ENCODE measurements around the gene NKTR.

NKTR gene

DNA sequence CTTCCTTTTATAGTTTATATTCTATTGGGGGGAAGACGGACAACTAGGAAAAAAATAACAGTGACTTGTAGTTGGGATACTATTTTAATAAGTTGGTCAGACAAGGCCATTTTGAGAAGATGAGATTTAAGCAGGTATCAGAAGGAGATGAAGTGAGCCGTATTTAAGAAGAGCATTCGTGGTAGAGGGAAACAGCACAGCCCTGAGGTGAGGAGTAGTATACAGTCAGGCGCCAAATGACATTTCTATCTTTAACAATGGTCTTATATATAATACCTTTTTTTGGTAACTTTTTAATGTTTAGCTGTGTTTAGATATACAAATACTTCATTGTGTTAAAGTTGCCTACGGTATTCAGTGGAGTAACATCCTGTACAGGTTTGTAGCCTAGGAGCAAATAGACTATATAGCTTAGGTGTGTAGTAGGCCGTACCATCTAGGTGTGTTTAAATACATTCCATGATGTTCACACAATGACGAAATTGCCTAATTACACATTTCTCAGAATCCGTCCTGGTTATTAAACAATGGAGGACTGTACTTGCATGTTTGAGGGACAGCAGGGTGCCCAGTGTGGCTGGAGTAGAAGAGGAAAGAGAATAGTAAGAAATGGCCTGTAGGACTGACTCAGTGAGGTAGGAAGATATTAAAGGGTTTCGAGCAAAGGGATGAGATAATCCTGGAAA, 1.6 kb downstream of the NKTR start:
- Histone ChIP-seq H3K9me3 (peaks cover 0 to 3% (median 0%) of the 10 kb centered on the region in 3 donors), H3K4me1 (peaks cover 0 to 48% (median 16%) of the 10 kb centered on the region in 4 donors), H3K27me3 (no peaks in the 10 kb centered on the region), H3K4me3 (peak overlapping the region; percentile 87 to 99), H3K27ac (peak overlapping the region; percentile 97 to 100), H3K36me3 (peaks cover 0 to 4% (median 0%) of the 10 kb centered on the region in 3 donors)
- TF ChIP-seq, protein P1, sequence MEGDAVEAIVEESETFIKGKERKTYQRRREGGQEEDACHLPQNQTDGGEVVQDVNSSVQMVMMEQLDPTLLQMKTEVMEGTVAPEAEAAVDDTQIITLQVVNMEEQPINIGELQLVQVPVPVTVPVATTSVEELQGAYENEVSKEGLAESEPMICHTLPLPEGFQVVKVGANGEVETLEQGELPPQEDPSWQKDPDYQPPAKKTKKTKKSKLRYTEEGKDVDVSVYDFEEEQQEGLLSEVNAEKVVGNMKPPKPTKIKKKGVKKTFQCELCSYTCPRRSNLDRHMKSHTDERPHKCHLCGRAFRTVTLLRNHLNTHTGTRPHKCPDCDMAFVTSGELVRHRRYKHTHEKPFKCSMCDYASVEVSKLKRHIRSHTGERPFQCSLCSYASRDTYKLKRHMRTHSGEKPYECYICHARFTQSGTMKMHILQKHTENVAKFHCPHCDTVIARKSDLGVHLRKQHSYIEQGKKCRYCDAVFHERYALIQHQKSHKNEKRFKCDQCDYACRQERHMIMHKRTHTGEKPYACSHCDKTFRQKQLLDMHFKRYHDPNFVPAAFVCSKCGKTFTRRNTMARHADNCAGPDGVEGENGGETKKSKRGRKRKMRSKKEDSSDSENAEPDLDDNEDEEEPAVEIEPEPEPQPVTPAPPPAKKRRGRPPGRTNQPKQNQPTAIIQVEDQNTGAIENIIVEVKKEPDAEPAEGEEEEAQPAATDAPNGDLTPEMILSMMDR (IDR thresholded peaks at IDR 0.05), result no peak
- DNase-seq, result no peak
- intact Hi-C loops (cut with DNase I; ENCODE audit: low total_unique reads), result no loop called here

DNA sequence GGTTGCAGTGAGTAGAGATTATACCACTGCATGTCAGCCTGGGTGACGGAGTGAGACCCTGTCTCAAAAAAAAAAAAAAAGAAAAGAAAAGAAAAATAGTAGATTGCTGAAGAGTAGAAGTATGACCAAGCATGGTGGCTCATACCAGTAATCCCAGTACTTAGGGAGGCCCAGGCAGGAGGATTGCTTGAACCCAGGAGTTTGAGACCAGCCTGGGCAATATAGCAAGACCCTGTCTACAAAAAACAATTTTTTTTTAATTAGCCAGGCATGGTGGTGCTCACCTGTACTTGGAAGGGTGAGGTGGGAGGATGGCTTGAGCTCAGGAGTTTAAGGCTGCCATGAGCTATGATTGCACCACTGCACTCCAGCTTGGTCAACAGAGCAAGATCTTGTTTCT, 2.5 kb downstream of the NKTR start:
- TF ChIP-seq, protein P1 (IDR thresholded peaks at IDR 0.05), result no peak
- Histone ChIP-seq H3K27me3 (no peaks in the 10 kb centered on the region), H3K4me1 (peaks cover 0 to 48% (median 16%) of the 10 kb centered on the region in 4 donors), H3K36me3 (peaks cover 0 to 4% (median 0%) of the 10 kb centered on the region in 3 donors), H3K27ac (no peak overlapping the region), H3K9me3 (peaks cover 0 to 3% (median 0%) of the 10 kb centered on the region in 3 donors), H3K4me3 (no peak overlapping the region)
- DNase-seq, result no peak
- intact Hi-C loops (cut with DNase I; ENCODE audit: low total_unique reads), result no loop called here

DNA sequence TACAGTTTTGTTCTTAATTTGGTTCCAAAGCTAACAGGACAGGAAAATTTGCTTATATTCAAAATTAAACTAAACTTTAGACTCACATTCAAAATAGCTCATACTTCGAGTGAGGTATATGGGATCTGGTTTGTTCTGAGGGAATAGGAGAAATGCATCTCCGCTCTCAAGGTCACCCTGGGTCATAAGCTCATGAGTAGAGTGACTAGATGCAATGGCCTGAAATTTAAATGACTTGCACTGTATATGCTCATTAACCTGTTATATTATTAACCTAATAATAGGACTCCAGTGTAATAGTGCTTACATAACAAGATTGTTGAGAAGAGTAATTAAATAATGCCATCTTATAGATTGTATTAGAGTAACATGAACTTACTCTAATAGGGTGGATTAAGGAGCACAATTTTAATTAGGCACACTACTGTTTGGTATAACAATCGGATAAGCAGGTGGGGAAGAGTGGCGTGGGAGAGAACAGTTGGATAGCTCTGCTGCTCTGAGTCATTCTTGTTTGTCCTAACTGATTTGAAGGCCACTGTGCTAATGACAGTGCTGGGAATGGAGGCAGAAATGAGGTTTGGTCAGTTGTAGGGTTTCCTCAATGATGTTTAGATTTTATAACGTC, 5.2 kb downstream of the NKTR start:
- no peak overlapping the region for H3K4me3 ChIP-seq
- peaks cover 0 to 62% (median 21%) of the 10 kb centered on the region in 4 donors for H3K4me1 ChIP-seq
- intact Hi-C loops (cut with DNase I; ENCODE audit: low total_unique reads), result loop anchor here (5.0 kb wide), 1 partner anchor 47 kb away; the partner anchor contains the start of gene ZBTB47
- no peaks in the 10 kb centered on the region for H3K27me3 ChIP-seq
- H3K36me3 ChIP-seq, result peaks cover 0 to 12% (median 7%) of the 10 kb centered on the region in 3 donors
- H3K9me3 ChIP-seq, result peaks cover 0 to 3% (median 0%) of the 10 kb centered on the region in 3 donors
- DNase-seq, result no peak
- TF ChIP-seq, protein P1 (IDR thresholded peaks at IDR 0.05), result no peak
- H3K27ac ChIP-seq, result peak overlapping the region; percentile 12 to 22

DNA sequence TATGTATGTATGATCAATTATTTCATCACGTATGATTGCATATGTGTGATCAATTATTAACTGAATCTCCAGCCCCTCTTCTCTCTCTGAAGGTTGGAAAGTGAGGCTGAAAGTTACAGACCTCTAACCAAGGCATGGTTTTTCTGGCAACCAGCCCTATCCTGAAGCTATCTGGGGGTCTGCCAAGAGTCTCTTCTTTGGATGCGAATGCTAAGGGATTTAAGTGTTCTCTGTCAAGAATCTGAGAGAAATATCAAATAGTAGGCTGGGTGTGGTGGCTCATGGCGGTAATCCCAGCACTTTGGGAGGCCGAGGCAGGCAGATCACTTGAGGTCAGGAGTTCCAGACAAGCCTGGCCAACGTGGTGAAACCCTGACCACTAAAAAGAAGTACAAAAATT, 8.1 kb downstream of the NKTR start:
- no peak for DNase-seq
- TF ChIP-seq, protein P1 (IDR thresholded peaks at IDR 0.05), result no peak
- H3K27ac ChIP-seq, result no peak overlapping the region
- H3K36me3 ChIP-seq, result peaks cover 0 to 18% (median 12%) of the 10 kb centered on the region in 3 donors
- H3K4me1 ChIP-seq, result peaks cover 0 to 73% (median 16%) of the 10 kb centered on the region in 4 donors
- H3K9me3 ChIP-seq, result peaks cover 0 to 3% (median 0%) of the 10 kb centered on the region in 3 donors
- intact Hi-C loops (cut with DNase I; ENCODE audit: low total_unique reads), result loop anchor here (5.0 kb wide), 1 partner anchor 44 kb away; the partner anchor contains the start of gene ZBTB47
- H3K4me3 ChIP-seq, result no peak overlapping the region
- no peaks in the 10 kb centered on the region for H3K27me3 ChIP-seq

DNA sequence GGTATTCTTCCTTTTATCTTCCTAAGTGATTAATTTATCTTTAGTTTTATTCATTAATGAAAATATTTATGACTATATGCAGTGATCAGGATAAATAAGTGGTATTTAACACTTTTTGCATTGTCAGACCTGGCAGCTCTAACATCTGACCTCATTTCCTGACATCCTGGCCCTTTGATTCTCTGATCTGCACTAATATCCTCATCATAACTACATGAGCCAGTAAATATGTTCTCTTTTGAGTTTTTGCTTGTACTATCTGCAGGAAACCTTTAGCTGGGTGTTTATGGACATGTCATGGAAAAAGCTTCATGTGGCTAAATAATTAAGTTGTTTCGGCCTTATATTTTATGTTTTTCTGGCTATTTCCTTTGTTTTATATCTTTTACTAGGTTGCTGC, 10.5 kb downstream of the NKTR start:
- H3K4me3 ChIP-seq, result no peak overlapping the region
- peaks cover 0 to 71% (median 15%) of the 10 kb centered on the region in 4 donors for H3K4me1 ChIP-seq
- TF ChIP-seq, protein P1 (IDR thresholded peaks at IDR 0.05), result no peak
- no peaks in the 10 kb centered on the region for H3K27me3 ChIP-seq
- no peak for DNase-seq
- H3K9me3 ChIP-seq, result no peaks in the 10 kb centered on the region
- peaks cover 0 to 14% (median 12%) of the 10 kb centered on the region in 3 donors for H3K36me3 ChIP-seq
- intact Hi-C loops (cut with DNase I; ENCODE audit: low total_unique reads), result no loop called here
- no peak overlapping the region for H3K27ac ChIP-seq

Measured in tibial artery (tissue), 4 donors.